IMR-90 (cell line): ENCODE results near the gene TEX2. TPM values are rescaled to one million over a fixed set of nuclear protein-coding genes. Genes with fewer than 3 reads are reported as not detected.
A peak's percentile ranks its signal among the peaks of the same experiment; 100 is the strongest.

Experiments used
- ATAC-seq: fragments of 200-7000 bp; cut with Tn5 transposase; 2 replicates; pipeline ENCODE4 v1.9.1; 2020; ENCODE audit warnings: low read depth, mild to moderate bottlenecking, moderate library complexity
- BruUV-seq: library from RNA; stranded (reverse); fragments of 400-500 nt; replicated peaks from 2 replicates; lab custom pipeline; 2021; lab: Mats Ljungman, UMichigan
- CTCF ChIA-PET: fragments of 300-600 bp; formaldehyde crosslinking; extraction: SDS; loops from one replicate; lab custom pipeline; 2021; ENCODE audit warnings: antibody characterized with exemption; lab: Yijun Ruan, JAX
- POLR2A ChIA-PET: fragments of 300-600 bp; sonication (Branson Sonifier 250); formaldehyde crosslinking; loops from one replicate; lab custom pipeline; 2022; ENCODE audit warnings: antibody characterized with exemption; ENCODE audit not compliant: unreplicated experiment; lab: Charles Lee
- DNase-seq: peaks from one replicate; pipeline ENCODE4 v3.0.0; 2013
- H2AFZ ChIP-seq: replicated peaks from 2 replicates; pipeline ENCODE3; 2013; ENCODE audit warnings: low read length, mild to moderate bottlenecking; ENCODE audit not compliant: poor library complexity
- H2AK5ac ChIP-seq: 2 replicates; pipeline ENCODE4 v1.6.1; 2013; ENCODE audit warnings: low read depth, low read length, inconsistent platforms
- H2AK9ac ChIP-seq: replicated peaks from 2 replicates; pipeline ENCODE3; 2013; ENCODE audit warnings: mild to moderate bottlenecking, low read depth, low read length, moderate library complexity; ENCODE audit not compliant: poor library complexity
- H2BK120ac ChIP-seq: 2 replicates; pipeline ENCODE4 v1.6.1; 2013; ENCODE audit warnings: low read depth, low read length, inconsistent platforms
- H2BK15ac ChIP-seq: 3 replicates; pipeline ENCODE4 v1.6.1; 2013; ENCODE audit warnings: low read depth, low read length, inconsistent platforms
- H2BK20ac ChIP-seq: 2 replicates; pipeline ENCODE4 v1.6.1; 2013; ENCODE audit warnings: low read depth, mild to moderate bottlenecking, inconsistent platforms, low read length, moderate library complexity
- H2BK5ac ChIP-seq: 2 replicates; pipeline ENCODE4 v1.6.1; 2013; ENCODE audit warnings: mild to moderate bottlenecking, low read depth, low read length, inconsistent platforms; ENCODE audit not compliant: poor library complexity, severe bottlenecking
- H3K14ac ChIP-seq: replicated peaks from 2 replicates; pipeline ENCODE4 v1.6.1; 2013; ENCODE audit warnings: low read depth, low read length, inconsistent platforms
- H3K18ac ChIP-seq: 2 replicates; pipeline ENCODE4 v1.6.1; 2013; ENCODE audit warnings: low read depth, low read length, control low read depth
- H3K23ac ChIP-seq: 2 replicates; pipeline ENCODE4 v1.6.1; 2013; ENCODE audit warnings: low read depth, low read length, inconsistent platforms
- H3K27ac ChIP-seq: 2 replicates; pipeline ENCODE4 v1.5.1; 2013; ENCODE audit warnings: mild to moderate bottlenecking, control low read depth, low read length; ENCODE audit not compliant: insufficient read depth
- H3K27me3 ChIP-seq: 2 replicates; pipeline ENCODE4 v1.6.1; 2013; ENCODE audit warnings: low read length; ENCODE audit not compliant: control insufficient read depth, insufficient read depth
- H3K36me3 ChIP-seq: 2 replicates; pipeline ENCODE4 v1.6.1; 2013; ENCODE audit warnings: low read length, mixed read lengths; ENCODE audit not compliant: control insufficient read depth, insufficient read depth
- H3K4ac ChIP-seq: 2 replicates; pipeline ENCODE4 v1.6.1; 2013; ENCODE audit warnings: low read depth, low read length, inconsistent platforms
- H3K4me1 ChIP-seq: 2 replicates; pipeline ENCODE4 v1.6.1; 2013; ENCODE audit warnings: low read length, mixed read lengths; ENCODE audit not compliant: control insufficient read depth, insufficient read depth
- H3K4me2 ChIP-seq: 2 replicates; pipeline ENCODE4 v1.6.1; 2013; ENCODE audit warnings: low read depth, mild to moderate bottlenecking, control low read depth, low read length, moderate library complexity
- H3K4me3 ChIP-seq: 2 replicates; pipeline ENCODE4 v1.5.1; 2013; ENCODE audit warnings: low read depth, mild to moderate bottlenecking, control low read depth, low read length, moderate library complexity; ENCODE audit not compliant: insufficient read depth
- H3K56ac ChIP-seq: 2 replicates; pipeline ENCODE4 v1.6.1; 2013; ENCODE audit warnings: low read length, inconsistent platforms; ENCODE audit not compliant: insufficient read depth; ENCODE audit errors: extremely low read depth
- H3K79me1 ChIP-seq, 2 experiments: 2 replicates each; pipeline ENCODE4 v1.6.1; 2013; ENCODE audit warnings: low read length in 2 of 2, inconsistent platforms in 1 of 2, low read depth in 1 of 2
- H3K9ac ChIP-seq: 2 replicates; pipeline ENCODE4 v1.6.1; 2013; ENCODE audit warnings: low read depth, low read length, control low read depth
- H3K9me1 ChIP-seq: 2 replicates; pipeline ENCODE4 v1.6.1; 2013; ENCODE audit warnings: low read length, inconsistent platforms; ENCODE audit not compliant: insufficient read depth
- H3K9me3 ChIP-seq: 2 replicates; pipeline ENCODE4 v1.6.1; 2013; ENCODE audit warnings: low read length; ENCODE audit not compliant: control insufficient read depth, insufficient read depth
- H4K20me1 ChIP-seq: 2 replicates; pipeline ENCODE4 v1.6.1; 2013; ENCODE audit warnings: low read length, inconsistent platforms; ENCODE audit not compliant: insufficient read depth
- H4K5ac ChIP-seq: 2 replicates; pipeline ENCODE4 v1.6.1; 2013; ENCODE audit warnings: mild to moderate bottlenecking, low read depth, low read length, control low read depth
- H4K8ac ChIP-seq, 2 experiments: 2 replicates each; pipeline ENCODE4 v1.6.1; 2013; ENCODE audit warnings: low read depth in 2 of 2, low read length in 2 of 2, control low read depth in 1 of 2, inconsistent platforms in 1 of 2
- H4K91ac ChIP-seq: 2 replicates; pipeline ENCODE4 v1.6.1; 2013; ENCODE audit warnings: low read depth, low read length, inconsistent platforms; ENCODE audit not compliant: insufficient read depth
- BHLHE40 ChIP-seq: fragments of 150-350 bp; IDR thresholded peaks from 2 replicates; pipeline ENCODE4 v1.6.1; 2016; ENCODE audit warnings: mild to moderate bottlenecking, low read depth, low read length
- CEBPB ChIP-seq: IDR thresholded peaks from 2 replicates; pipeline ENCODE4 v1.6.1; 2012; ENCODE audit warnings: low read depth, low read length, improper control_type of control experiment
- CHD1 ChIP-seq: IDR thresholded peaks from 2 replicates; pipeline ENCODE4 v1.6.1; 2012; ENCODE audit warnings: low read depth, low read length, improper control_type of control experiment
- CTCF ChIP-seq: conservative IDR thresholded peaks from 2 replicates; pipeline ENCODE4 v1.5.1; 2012; ENCODE audit warnings: mild to moderate bottlenecking, low read depth, low read length, improper control_type of control experiment
- ELK1 ChIP-seq: fragments of 150-350 bp; IDR thresholded peaks from 2 replicates; pipeline ENCODE4 v1.6.1; 2016; ENCODE audit warnings: low read depth, mild to moderate bottlenecking, low read length, moderate library complexity, borderline replicate concordance
- FOS ChIP-seq: fragments of 150-350 bp; IDR thresholded peaks from 2 replicates; pipeline ENCODE4 v1.6.1; 2016; ENCODE audit warnings: low read depth, low read length
- MAZ ChIP-seq: IDR thresholded peaks from 2 replicates; pipeline ENCODE4 v1.6.1; 2012; ENCODE audit warnings: low read depth, mild to moderate bottlenecking, low read length, improper control_type of control experiment, moderate library complexity, borderline replicate concordance
- MXI1 ChIP-seq: IDR thresholded peaks from 2 replicates; pipeline ENCODE4 v1.6.1; 2012; ENCODE audit warnings: low read depth, mild to moderate bottlenecking, low read length, moderate library complexity, borderline replicate concordance
- NFE2L2 ChIP-seq: fragments of 150-350 bp; IDR thresholded peaks from 2 replicates; pipeline ENCODE4 v1.6.1; 2016; ENCODE audit warnings: low read depth, mild to moderate bottlenecking, low read length
- POLR2A ChIP-seq: IDR thresholded peaks from 2 replicates; pipeline ENCODE4 v1.6.1; 2012; ENCODE audit warnings: mild to moderate bottlenecking, low read depth, low read length
- RAD21 ChIP-seq: IDR thresholded peaks from 2 replicates; pipeline ENCODE4 v1.6.1; 2012; ENCODE audit warnings: low read length, improper control_type of control experiment
- RCOR1 ChIP-seq: IDR thresholded peaks from 2 replicates; pipeline ENCODE4 v1.6.1; 2012; ENCODE audit warnings: mild to moderate bottlenecking, low read length, improper control_type of control experiment; ENCODE audit not compliant: insufficient replicate concordance
- RFX5 ChIP-seq: IDR thresholded peaks from 2 replicates; pipeline ENCODE4 v1.8.0; 2012; ENCODE audit warnings: low read depth, mild to moderate bottlenecking, low read length, moderate library complexity
- SMC3 ChIP-seq: fragments of 150-350 bp; IDR thresholded peaks from 2 replicates; pipeline ENCODE4 v1.6.1; 2016; ENCODE audit warnings: low read depth, mild to moderate bottlenecking, antibody characterized with exemption, low read length, moderate library complexity
- USF2 ChIP-seq: fragments of 150-350 bp; IDR thresholded peaks from 2 replicates; pipeline ENCODE4 v1.6.1; 2017; ENCODE audit warnings: mild to moderate bottlenecking, antibody characterized with exemption, low read length, low read depth
- WGBS, 2 experiments: methylation state at CpG; one replicate each; pipeline versions ENCODE4 v1.1.5 to v1.1.7; 2013; ENCODE audit warnings: missing lambda C conversion rate in 2 of 2; ENCODE audit not compliant: insufficient read length in 1 of 2; ENCODE audit errors: extremely low coverage in 2 of 2; 5-methylcytosine and 5-hydroxymethylcytosine counted together
- dilution Hi-C: fragments of 300-500 bp; cut with HindIII; formaldehyde crosslinking; loops from one replicate; pipeline ENCODE4 v1.14.3; 2018; ENCODE audit warnings: low sequenced_read_pairs; ENCODE audit not compliant: unreplicated experiment
- in situ Hi-C: fragments of 300-500 bp; cut with MboI; formaldehyde crosslinking; loops from 3 replicates; pipeline ENCODE4 v1.14.3; 2019; ENCODE audit warnings: low sequenced_read_pairs, inconsistent platforms, mixed read lengths
- intact Hi-C: fragments of 100-400 bp; cut with micrococcal nuclease; formaldehyde crosslinking; loops from 2 replicates; pipeline ENCODE4 v1.10.0; 2022
- polyA plus RNA-seq, 3 experiments: library from polyadenylated mRNA; depleted of rRNA; stranded (reverse); fragments of >200 nt; gene quantifications; 2 replicates each; pipeline ENCODE4 v1.2.3, GENCODE V29; 2012; ENCODE audit warnings: low replicate concordance in 1 of 3
- total RNA-seq: library from RNA; depleted of rRNA; stranded (reverse); fragments of >200 nt; gene quantifications from 2 replicates; pipeline ENCODE4 v1.2.3, GENCODE V29; 2012

TEX2 gene
- total and polyA plus RNA-seq, 2 of the 4 experiments (the other 2 are of a cell fraction): 18.2 to 21.9 TPM

- H2AK5ac ChIP-seq: peak overlapping the region; percentile 9; the same call in 1 of the 2 replicates
- peak overlapping the region; percentile 55 for H4K5ac ChIP-seq
- no peak overlapping the region for H3K4me2 ChIP-seq
- H3K18ac ChIP-seq: peak overlapping the region; percentile 27
- H3K27ac ChIP-seq: peak overlapping the region; percentile 17; the same call in 1 of the 2 replicates
- no peak overlapping the region for H2AFZ ChIP-seq
- no peak for TF ChIP-seq CEBPB
- TF ChIP-seq MAZ: no peak
- TF ChIP-seq NFE2L2: no peak
- TF ChIP-seq CTCF: no peak
- no peak for TF ChIP-seq CHD1
- no peak for TF ChIP-seq RCOR1
- no peak for TF ChIP-seq USF2
- no peak for TF ChIP-seq POLR2A
- no peak for TF ChIP-seq FOS
- TF ChIP-seq RAD21: no peak
- TF ChIP-seq RFX5: no peak
- TF ChIP-seq BHLHE40: no peak
- no peak for TF ChIP-seq ELK1
- TF ChIP-seq SMC3: no peak
- no peak for TF ChIP-seq MXI1
- dilution Hi-C loops: no loop called here
- H3K79me1 ChIP-seq: peaks cover 32 to 64% of the 10 kb centered on the region in 2 experiments
- WGBS, 2 experiments: 98% methylated on average over 4 of the region's 6 CpGs; no CpG with 5 or more reads in 1 of the 2 experiments
- peak overlapping the region; percentile 12; the same call in 1 of the 3 replicates for H2BK15ac ChIP-seq
- no TSS peak for BruUV-seq
- no peak for ATAC-seq
- peak overlapping the region; percentile 91 for H2BK5ac ChIP-seq
- DNase-seq: no peak
- no peak overlapping the region for H3K23ac ChIP-seq
- H2BK120ac ChIP-seq: peak overlapping the region; percentile 82
- H2BK20ac ChIP-seq: no peak overlapping the region; the same call in 1 of the 2 replicates
- peak overlapping the region; percentile 83; the same call in 1 of the 2 replicates for H3K4ac ChIP-seq
- H2AK9ac ChIP-seq: no peak overlapping the region
- no peak overlapping the region for H3K9ac ChIP-seq
- H3K4me3 ChIP-seq: no peak overlapping the region
- no peak overlapping the region for H3K56ac ChIP-seq
- H4K91ac ChIP-seq: peak overlapping the region; percentile 1; the same call in 1 of the 2 replicates
- in situ Hi-C loops: no loop called here
- intact Hi-C loops: no loop called here
- H3K36me3 ChIP-seq: peaks cover 8% of the 10 kb centered on the region; the same call in 1 of the 2 replicates
- H4K8ac ChIP-seq: peak overlapping the region in 1 of 2 experiments; percentile 82; a peak in 1 of 4 replicates
- ChIA-PET CTCF (interaction anchor here (0.6 kb wide), 1 partner anchor 12 kb away, joined by 3 read pairs; no protein-coding TSS in a partner anchor), POLR2A (no interaction called here)
- no peaks in the 10 kb centered on the region for H3K9me3 ChIP-seq
- peaks cover 26% of the 10 kb centered on the region for H3K9me1 ChIP-seq
- H3K27me3 ChIP-seq: no peaks in the 10 kb centered on the region
- peaks cover 32% of the 10 kb centered on the region for H3K4me1 ChIP-seq
- no peaks in the 10 kb centered on the region; the same call in 1 of the 2 replicates for H4K20me1 ChIP-seq
- H3K14ac ChIP-seq: peak overlapping the region; percentile 43; the same call in 1 of the 2 replicates
These were observed 45.8 kb downstream of the TEX2 start for GRCh38 chr17:64217249-64217691.
